Brain microvascular endothelial cell (primary cell): ENCODE results near the gene PSMD11.

Experiments used
- DNase-seq: peaks from one replicate; pipeline ENCODE4 v3.0.0-alpha.2; 2020
- H3K27ac ChIP-seq: fragments of 250-450 bp; sonication (Bioruptor Pico); 2 replicates; pipeline ENCODE4 v1.5.1; 2020; ENCODE audit warnings: mild to moderate bottlenecking, moderate library complexity
- H3K27me3 ChIP-seq: fragments of 250-450 bp; sonication (Bioruptor Pico); replicated peaks from 2 replicates; pipeline ENCODE4 v1.5.1; 2020; ENCODE audit warnings: mild to moderate bottlenecking
- H3K36me3 ChIP-seq: fragments of 250-450 bp; sonication (Bioruptor Pico); replicated peaks from 2 replicates; pipeline ENCODE4 v1.5.1; 2020; ENCODE audit warnings: mild to moderate bottlenecking
- H3K4me3 ChIP-seq: 2 replicates; pipeline ENCODE4 v1.5.1; 2011; ENCODE audit warnings: low read depth, mild to moderate bottlenecking, control low read depth, low read length, moderate library complexity
- in situ Hi-C: cut with HindIII; loops from 2 replicates; pipeline ENCODE4 v1.10.0; 2017; ENCODE audit warnings: low sequenced_read_pairs, low pct_ligation_motif_present
- TF ChIP-seq, protein P1 (sequence below): IDR thresholded peaks from 2 replicates; pipeline ENCODE4 v1.5.1; 2011; ENCODE audit warnings: low read depth, mild to moderate bottlenecking, moderate library complexity, low read length, control low read depth, inconsistent platforms; ENCODE audit errors: missing control alignments

Gene PSMD11

DNA sequence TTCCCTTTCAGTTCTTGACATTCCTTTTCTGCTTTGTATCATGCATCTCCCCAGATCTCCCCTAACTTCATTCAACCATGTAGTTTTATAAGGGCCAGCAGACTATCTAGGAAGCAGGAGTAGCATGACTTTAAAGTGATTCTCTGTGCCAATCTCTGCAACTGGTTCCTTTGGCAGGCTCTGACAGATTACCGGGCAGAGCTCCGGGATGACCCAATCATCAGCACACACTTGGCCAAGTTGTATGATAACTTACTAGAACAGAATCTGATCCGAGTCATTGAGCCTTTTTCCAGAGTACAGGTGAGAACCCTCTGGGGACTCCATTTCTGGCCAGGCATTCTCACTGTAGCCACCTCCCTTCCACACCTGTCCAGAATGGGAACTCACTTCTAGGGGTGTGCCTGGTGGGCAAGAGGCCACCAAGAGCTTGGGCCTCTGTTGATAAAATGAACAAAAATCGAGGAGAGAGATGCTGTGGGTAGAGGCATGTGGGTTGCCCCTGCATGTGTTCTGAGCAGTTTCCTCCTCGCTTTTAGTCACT, 34.8 kb downstream of the PSMD11 start:
- Histone ChIP-seq H3K27me3 (no peaks in the 10 kb centered on the region), H3K27ac (no peak overlapping the region), H3K36me3 (peaks cover 70% of the 10 kb centered on the region), H3K4me3 (no peak overlapping the region)
- DNase-seq: no peak
- in situ Hi-C loops: no loop called here
- TF ChIP-seq, protein P1, sequence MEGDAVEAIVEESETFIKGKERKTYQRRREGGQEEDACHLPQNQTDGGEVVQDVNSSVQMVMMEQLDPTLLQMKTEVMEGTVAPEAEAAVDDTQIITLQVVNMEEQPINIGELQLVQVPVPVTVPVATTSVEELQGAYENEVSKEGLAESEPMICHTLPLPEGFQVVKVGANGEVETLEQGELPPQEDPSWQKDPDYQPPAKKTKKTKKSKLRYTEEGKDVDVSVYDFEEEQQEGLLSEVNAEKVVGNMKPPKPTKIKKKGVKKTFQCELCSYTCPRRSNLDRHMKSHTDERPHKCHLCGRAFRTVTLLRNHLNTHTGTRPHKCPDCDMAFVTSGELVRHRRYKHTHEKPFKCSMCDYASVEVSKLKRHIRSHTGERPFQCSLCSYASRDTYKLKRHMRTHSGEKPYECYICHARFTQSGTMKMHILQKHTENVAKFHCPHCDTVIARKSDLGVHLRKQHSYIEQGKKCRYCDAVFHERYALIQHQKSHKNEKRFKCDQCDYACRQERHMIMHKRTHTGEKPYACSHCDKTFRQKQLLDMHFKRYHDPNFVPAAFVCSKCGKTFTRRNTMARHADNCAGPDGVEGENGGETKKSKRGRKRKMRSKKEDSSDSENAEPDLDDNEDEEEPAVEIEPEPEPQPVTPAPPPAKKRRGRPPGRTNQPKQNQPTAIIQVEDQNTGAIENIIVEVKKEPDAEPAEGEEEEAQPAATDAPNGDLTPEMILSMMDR: no peak

DNA sequence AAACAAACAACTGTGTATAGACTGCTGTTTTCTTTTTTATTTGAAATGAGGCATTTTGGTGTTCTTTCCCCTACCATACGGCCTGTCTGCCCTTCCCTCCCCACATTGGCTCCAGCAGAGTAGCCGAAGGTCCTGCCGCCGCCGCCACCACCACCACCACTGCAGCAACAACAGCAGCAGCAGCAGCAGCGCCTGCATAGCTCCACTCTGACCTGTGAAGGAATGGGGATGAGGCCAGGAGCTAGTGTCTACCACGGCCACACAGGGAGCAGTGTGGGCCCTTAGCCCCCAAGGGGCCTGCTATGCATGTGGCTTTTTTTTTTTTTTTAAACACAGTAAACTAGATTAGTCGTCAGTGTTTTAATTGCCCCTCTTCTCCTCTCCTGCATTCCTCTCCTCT, 36.9 kb downstream of the PSMD11 start:
- TF ChIP-seq, protein P1: no peak
- H3K36me3 ChIP-seq: peaks cover 50% of the 10 kb centered on the region
- no peaks in the 10 kb centered on the region for H3K27me3 ChIP-seq
- DNase-seq: no peak
- no peak overlapping the region for H3K4me3 ChIP-seq
- in situ Hi-C loops: no loop called here
- H3K27ac ChIP-seq: no peak overlapping the region

DNA sequence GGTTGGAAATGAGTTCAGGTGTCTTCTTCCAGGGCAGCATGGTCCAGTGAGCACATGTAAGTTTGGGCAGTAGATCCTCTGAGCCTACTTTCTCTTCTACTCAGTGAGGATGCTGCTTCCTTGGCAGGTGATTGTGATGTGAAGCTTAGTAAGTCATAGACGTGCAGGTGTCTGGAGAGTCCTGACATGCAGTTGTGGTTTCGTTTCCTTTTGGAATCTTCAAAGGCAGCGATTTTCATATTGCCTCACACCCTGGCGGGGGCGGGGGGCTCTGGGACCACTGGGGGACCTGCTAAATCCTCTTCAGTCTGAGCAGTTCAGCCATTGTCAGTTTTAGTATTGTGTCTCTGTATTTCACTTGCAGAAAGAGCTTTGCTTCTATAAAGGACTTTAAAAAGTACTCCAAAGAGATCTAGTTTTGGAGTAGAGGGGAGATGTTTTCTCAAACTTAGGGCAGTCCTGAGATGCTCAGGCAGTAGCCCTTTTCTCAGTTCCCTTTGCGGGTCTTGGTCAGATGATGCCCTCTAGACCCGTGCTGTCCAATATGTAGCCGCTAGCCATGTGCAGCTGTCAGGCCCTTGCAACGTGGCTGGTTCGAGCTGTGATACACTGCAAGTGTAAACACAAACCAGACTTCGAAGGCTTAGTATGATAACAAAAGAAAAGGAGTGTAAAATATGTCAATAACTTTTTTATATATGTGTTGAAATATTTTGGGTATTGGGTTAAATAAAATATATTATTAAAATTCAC, 38.4 kb downstream of the PSMD11 start:
- no peaks in the 10 kb centered on the region for H3K27me3 ChIP-seq
- TF ChIP-seq, protein P1: no peak
- H3K4me3 ChIP-seq: no peak overlapping the region
- DNase-seq: no peak
- in situ Hi-C loops: no loop called here
- H3K27ac ChIP-seq: no peak overlapping the region
- H3K36me3 ChIP-seq: peaks cover 35% of the 10 kb centered on the region

DNA sequence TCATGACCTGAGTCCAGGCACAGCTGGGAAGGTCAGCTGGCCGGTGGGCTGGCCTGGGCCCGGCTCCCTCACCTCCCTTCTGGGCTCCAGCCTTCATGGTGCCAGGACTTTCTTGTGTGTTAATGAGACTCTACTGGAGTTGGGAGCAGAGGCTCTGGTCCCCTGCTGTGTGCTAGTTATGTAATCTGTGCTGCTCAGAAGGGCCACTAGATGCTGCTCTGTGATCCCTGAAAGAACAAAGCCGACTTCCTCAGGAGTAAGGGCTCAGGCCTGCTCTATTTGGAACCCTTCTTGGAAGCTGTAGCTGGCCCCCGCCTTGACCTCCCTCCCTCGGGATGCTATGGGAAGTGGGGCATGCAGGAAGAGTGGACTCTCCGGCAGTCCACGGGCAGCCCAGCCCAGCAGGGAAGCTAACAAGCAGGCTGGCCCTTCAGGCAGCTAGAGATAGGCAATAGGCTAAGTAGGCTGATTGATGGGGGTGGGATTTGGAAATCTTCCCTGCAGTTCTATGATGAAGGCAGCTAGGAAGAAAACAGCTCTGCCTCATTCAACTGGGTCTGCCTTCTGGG, 39.2 kb downstream of the PSMD11 start:
- DNase-seq: peak; percentile 71
- in situ Hi-C loops: no loop called here
- TF ChIP-seq, protein P1: peak; percentile 82
- H3K27me3 ChIP-seq: no peaks in the 10 kb centered on the region
- peaks cover 27% of the 10 kb centered on the region for H3K36me3 ChIP-seq
- H3K27ac ChIP-seq: no peak overlapping the region
- no peak overlapping the region for H3K4me3 ChIP-seq

DNA sequence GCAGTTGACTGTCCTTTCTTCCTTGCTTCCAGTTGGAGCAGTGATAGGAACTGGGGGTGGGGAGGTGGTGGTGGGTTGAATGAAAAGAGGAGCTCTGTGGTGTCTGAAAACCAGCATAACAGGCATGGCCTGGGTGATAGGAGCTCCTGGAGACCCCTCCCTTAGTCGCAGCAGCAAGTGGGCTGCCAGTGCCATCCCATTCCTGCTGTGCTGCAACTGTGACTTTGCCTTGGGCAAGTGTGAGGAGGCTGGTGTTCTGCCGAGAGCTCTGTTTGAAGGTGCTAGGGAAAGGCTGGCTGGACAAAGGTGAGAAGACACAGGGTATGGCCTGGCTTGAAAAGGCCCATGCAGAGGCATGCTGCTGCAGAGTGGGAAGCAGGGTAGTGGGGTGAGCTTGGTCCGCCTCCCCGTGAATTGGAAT, 39.7 kb downstream of the PSMD11 start:
- peaks cover 23% of the 10 kb centered on the region for H3K36me3 ChIP-seq
- no peak overlapping the region for H3K27ac ChIP-seq
- DNase-seq: no peak
- TF ChIP-seq, protein P1: no peak
- no peaks in the 10 kb centered on the region for H3K27me3 ChIP-seq
- no peak overlapping the region for H3K4me3 ChIP-seq
- in situ Hi-C loops: no loop called here
